22Rv1 (cell line): ENCODE measurements around the gene C1QTNF3.

ENCODE experiments used
- CTCF ChIP-seq: fragments of 450-650 bp; IDR thresholded peaks from 2 replicates; pipeline ENCODE4 v1.5.1; 2017; ENCODE audit warnings: mild to moderate bottlenecking
- ZFX ChIP-seq: fragments of 450-650 bp; IDR thresholded peaks from 2 replicates; pipeline ENCODE4 v1.6.1; 2017; ENCODE audit warnings: antibody characterized with exemption, borderline replicate concordance

- TF ChIP-seq CTCF (no peak), ZFX (no peak)
These were observed 26.8 kb downstream of the C1QTNF3 start for GRCh38 chr5:34016222-34016621.
